ENCODE measurements around the gene TCHHL1. TPM values are rescaled to one million over a fixed set of nuclear protein-coding genes. Genes with fewer than 3 reads are reported as not detected.

TCHHL1 gene
- total and polyA plus RNA-seq, 10 of the 15 experiments (the other 5 are each of a cell fraction or from before 2014, with no cell fraction given) = not detected

DNA sequence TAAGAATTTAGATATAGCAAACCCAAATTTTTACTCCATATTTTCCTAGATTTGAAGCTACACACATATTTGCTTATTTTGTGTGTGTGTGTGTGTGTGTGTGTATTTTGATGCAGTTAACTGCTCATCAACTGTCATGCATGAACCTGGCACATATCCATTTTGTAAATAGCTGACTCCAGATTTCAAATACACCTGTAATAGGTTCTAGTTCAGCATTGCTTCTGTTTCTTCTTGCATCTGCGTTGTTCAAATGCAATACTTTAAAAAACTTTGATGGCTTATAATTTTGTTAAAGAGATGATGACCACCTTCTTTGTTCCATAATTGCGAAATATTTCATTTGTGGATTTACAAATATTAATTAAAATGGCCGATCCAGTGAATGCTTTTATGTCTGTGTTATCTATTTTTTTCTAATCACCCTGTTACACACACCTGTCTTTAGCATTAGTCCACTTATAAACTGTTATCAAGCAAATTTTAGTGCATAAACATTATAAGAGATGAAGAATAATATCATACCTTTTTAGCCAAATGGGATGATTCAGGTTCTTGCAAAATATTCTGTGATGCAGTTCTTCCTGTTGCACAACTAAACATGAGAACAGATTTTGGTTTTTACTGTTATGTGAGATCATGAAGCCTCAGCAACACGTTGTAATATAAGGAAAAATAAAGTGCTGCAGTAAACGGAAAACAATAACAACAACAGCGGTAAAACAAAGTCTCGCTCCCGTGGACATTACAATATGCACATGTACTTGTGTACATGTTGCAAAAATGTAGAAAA is 39.4 kb downstream of the TCHHL1 start:
- Histone ChIP-seq H4K20me1 (ENCODE audit: control insufficient read depth, insufficient read depth) (no peaks in the 10 kb centered on the region), H3K27ac (ENCODE audit: control insufficient read depth, insufficient read depth) (no peak overlapping the region), H3K9ac (ENCODE audit: control insufficient read depth, insufficient read depth, low read length) (no peak overlapping the region), H3K4me1 (ENCODE audit: control insufficient read depth, insufficient read depth, low read length) (peaks cover 15% of the 10 kb centered on the region), H3K27me3 (replicated peaks in 1 of 2; ENCODE audit: control insufficient read depth in 2 of 2, insufficient read depth in 2 of 2, low read length in 1 of 2) (peaks cover 0 to 6% of the 10 kb centered on the region in 2 experiments; a peak in 1 of 4 replicates), H3K4me2 (ENCODE audit: control insufficient read depth, insufficient read depth) (no peak overlapping the region), H2AFZ (ENCODE audit: control insufficient read depth, low read depth, low read length) (no peak overlapping the region), H3K36me3 (ENCODE audit: control insufficient read depth in 2 of 2, insufficient read depth in 2 of 2, low read length in 1 of 2) (no peaks in the 10 kb centered on the region), H3K9me3 (replicated peaks; ENCODE audit: control insufficient read depth, insufficient read depth, low read length) (no peaks in the 10 kb centered on the region; the same call in 2 of the 3 replicates), H3K4me3 (no peak overlapping the region), H3K79me2 (ENCODE audit: control insufficient read depth, insufficient read depth, low read length) (no peaks in the 10 kb centered on the region)
- FAIRE-seq = peak; percentile 49
- WGBS (ENCODE audit: insufficient coverage, insufficient replicate concordance, low lambda C conversion rate, missing lambda C conversion rate) = 77% methylated on average over 8 of the region's 8 CpGs
- no peak for ATAC-seq
- ChIA-PET CTCF (interaction anchor here (0.6 to 10.5 kb wide), 5 partner anchors 14 to 410 kb away, joined by 3 to 106 read pairs (median 40); partner anchors contain the start of gene S100A11), RAD21 (ENCODE audit: unreplicated experiment) (interaction anchor here (0.7 to 2.1 kb wide), 3 partner anchors 13 to 1365 kb away, joined by 3 to 7 read pairs (median 4); partner anchors contain the start of gene S100A11), SMC1A (ENCODE audit: uncharacterized antibody, unreplicated experiment) (interaction anchor here (1.5 to 3.4 kb wide), 2 partner anchors 15 to 409 kb away, joined by 3 to 13 read pairs; no protein-coding TSS in a partner anchor), POLR2A (interaction anchor here (1.3 kb wide), 1 partner anchor 12 kb away, joined by 3 read pairs; no protein-coding TSS in a partner anchor)
- TF ChIP-seq ATF7 (IDR thresholded peaks at IDR 0.05; ENCODE audit: low read depth) (no peak), CBX5 (IDR thresholded peaks at IDR 0.05; ENCODE audit: low read depth) (no peak)
- TF ChIP-seq, protein P1, sequence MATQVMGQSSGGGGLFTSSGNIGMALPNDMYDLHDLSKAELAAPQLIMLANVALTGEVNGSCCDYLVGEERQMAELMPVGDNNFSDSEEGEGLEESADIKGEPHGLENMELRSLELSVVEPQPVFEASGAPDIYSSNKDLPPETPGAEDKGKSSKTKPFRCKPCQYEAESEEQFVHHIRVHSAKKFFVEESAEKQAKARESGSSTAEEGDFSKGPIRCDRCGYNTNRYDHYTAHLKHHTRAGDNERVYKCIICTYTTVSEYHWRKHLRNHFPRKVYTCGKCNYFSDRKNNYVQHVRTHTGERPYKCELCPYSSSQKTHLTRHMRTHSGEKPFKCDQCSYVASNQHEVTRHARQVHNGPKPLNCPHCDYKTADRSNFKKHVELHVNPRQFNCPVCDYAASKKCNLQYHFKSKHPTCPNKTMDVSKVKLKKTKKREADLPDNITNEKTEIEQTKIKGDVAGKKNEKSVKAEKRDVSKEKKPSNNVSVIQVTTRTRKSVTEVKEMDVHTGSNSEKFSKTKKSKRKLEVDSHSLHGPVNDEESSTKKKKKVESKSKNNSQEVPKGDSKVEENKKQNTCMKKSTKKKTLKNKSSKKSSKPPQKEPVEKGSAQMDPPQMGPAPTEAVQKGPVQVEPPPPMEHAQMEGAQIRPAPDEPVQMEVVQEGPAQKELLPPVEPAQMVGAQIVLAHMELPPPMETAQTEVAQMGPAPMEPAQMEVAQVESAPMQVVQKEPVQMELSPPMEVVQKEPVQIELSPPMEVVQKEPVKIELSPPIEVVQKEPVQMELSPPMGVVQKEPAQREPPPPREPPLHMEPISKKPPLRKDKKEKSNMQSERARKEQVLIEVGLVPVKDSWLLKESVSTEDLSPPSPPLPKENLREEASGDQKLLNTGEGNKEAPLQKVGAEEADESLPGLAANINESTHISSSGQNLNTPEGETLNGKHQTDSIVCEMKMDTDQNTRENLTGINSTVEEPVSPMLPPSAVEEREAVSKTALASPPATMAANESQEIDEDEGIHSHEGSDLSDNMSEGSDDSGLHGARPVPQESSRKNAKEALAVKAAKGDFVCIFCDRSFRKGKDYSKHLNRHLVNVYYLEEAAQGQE (IDR thresholded peaks at IDR 0.05; ENCODE audit: low read depth, low read length) = no peak
- TF ChIP-seq, protein P2, sequence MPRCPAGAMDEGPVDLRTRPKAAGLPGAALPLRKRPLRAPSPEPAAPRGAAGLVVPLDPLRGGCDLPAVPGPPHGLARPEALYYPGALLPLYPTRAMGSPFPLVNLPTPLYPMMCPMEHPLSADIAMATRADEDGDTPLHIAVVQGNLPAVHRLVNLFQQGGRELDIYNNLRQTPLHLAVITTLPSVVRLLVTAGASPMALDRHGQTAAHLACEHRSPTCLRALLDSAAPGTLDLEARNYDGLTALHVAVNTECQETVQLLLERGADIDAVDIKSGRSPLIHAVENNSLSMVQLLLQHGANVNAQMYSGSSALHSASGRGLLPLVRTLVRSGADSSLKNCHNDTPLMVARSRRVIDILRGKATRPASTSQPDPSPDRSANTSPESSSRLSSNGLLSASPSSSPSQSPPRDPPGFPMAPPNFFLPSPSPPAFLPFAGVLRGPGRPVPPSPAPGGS (IDR thresholded peaks at IDR 0.05; ENCODE audit: borderline replicate concordance, insufficient read depth, low read depth, low read length, poor library complexity, severe bottlenecking) = peak; percentile 19
- TF ChIP-seq, protein P3, sequence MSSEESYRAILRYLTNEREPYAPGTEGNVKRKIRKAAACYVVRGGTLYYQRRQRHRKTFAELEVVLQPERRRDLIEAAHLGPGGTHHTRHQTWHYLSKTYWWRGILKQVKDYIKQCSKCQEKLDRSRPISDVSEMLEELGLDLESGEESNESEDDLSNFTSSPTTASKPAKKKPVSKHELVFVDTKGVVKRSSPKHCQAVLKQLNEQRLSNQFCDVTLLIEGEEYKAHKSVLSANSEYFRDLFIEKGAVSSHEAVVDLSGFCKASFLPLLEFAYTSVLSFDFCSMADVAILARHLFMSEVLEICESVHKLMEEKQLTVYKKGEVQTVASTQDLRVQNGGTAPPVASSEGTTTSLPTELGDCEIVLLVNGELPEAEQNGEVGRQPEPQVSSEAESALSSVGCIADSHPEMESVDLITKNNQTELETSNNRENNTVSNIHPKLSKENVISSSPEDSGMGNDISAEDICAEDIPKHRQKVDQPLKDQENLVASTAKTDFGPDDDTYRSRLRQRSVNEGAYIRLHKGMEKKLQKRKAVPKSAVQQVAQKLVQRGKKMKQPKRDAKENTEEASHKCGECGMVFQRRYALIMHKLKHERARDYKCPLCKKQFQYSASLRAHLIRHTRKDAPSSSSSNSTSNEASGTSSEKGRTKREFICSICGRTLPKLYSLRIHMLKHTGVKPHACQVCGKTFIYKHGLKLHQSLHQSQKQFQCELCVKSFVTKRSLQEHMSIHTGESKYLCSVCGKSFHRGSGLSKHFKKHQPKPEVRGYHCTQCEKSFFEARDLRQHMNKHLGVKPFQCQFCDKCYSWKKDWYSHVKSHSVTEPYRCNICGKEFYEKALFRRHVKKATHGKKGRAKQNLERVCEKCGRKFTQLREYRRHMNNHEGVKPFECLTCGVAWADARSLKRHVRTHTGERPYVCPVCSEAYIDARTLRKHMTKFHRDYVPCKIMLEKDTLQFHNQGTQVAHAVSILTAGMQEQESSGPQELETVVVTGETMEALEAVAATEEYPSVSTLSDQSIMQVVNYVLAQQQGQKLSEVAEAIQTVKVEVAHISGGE (CRISPR knock-in tag; IDR thresholded peaks at IDR 0.05) = no peak
- TF ChIP-seq, protein P4, sequence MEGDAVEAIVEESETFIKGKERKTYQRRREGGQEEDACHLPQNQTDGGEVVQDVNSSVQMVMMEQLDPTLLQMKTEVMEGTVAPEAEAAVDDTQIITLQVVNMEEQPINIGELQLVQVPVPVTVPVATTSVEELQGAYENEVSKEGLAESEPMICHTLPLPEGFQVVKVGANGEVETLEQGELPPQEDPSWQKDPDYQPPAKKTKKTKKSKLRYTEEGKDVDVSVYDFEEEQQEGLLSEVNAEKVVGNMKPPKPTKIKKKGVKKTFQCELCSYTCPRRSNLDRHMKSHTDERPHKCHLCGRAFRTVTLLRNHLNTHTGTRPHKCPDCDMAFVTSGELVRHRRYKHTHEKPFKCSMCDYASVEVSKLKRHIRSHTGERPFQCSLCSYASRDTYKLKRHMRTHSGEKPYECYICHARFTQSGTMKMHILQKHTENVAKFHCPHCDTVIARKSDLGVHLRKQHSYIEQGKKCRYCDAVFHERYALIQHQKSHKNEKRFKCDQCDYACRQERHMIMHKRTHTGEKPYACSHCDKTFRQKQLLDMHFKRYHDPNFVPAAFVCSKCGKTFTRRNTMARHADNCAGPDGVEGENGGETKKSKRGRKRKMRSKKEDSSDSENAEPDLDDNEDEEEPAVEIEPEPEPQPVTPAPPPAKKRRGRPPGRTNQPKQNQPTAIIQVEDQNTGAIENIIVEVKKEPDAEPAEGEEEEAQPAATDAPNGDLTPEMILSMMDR (IDR thresholded peaks at IDR 0.05 in 2 of 3, conservative IDR thresholded peaks at IDR 0.05 in 1 of 3; ENCODE audit: control insufficient read depth in 2 of 3, extremely low read depth in 1 of 3, insufficient read depth in 1 of 3, low read depth in 3 of 3, low read length in 3 of 3) = no peak
- intact Hi-C loops (cut with micrococcal nuclease; ENCODE audit: unreplicated experiment) = loop anchor here (10.0 kb wide), 1 partner anchor 295 kb away; no protein-coding TSS in a partner anchor
- no TSS peak for BruUV-seq (replicated peaks)
- DNase-seq (ENCODE audit: low read depth, low spot score) = no peak
- in situ Hi-C loops (cut with MboI) = loop anchor here (5.0 kb wide), 2 partner anchors 138 to 408 kb away; no protein-coding TSS in a partner anchor
